Ovary (tissue), 3 donors: ENCODE data around the gene MEN1.

Experiments
- CTCF ChIP-seq, 3 donors: fragments of 450-650 bp in 2 of 3; fragments of 200-600 bp in 1 of 3; IDR thresholded peaks; one replicate each; pipeline versions ENCODE4 v1.5.1 to v1.8.0; 2016 to 2022; ENCODE audit warnings: antibody characterized with exemption in 3 of 3, mild to moderate bottlenecking in 1 of 3
- POLR2A ChIP-seq: fragments of 450-650 bp; IDR thresholded peaks from one replicate; pipeline ENCODE4 v1.6.1; 2017; ENCODE audit warnings: antibody characterized with exemption, mild to moderate bottlenecking, moderate library complexity
- donor health status: DM: no; HTN: no; CAD: no.

GRCh38 chr11:64755681-64756361 is 54.5 kb downstream of the MEN1 start:
- TF ChIP-seq CTCF (IDR thresholded peaks at IDR 0.05), result no peak
- no peak for TF ChIP-seq POLR2A
